Fibroblast of lung (primary cell): ENCODE measurements around the gene SLC25A12. TPM values are rescaled to one million over a fixed set of nuclear protein-coding genes. Genes with fewer than 3 reads are reported as not detected.

Experiments used
- DNase-seq, 2 donors: peaks; one replicate each; pipeline versions ENCODE4 v3.0.0 to v3.0.0-alpha.2; 2010; ENCODE audit warnings: low read depth in 2 of 2
- H2AFZ ChIP-seq: 2 replicates; pipeline ENCODE4 v1.5.1; 2012; ENCODE audit warnings: low read length, control low read depth, inconsistent platforms
- H3K27ac ChIP-seq: 2 replicates; pipeline ENCODE4 v1.5.1; 2011; ENCODE audit warnings: low read length, control low read depth; ENCODE audit not compliant: insufficient read depth
- H3K27me3 ChIP-seq: 2 replicates; pipeline ENCODE4 v1.5.1; 2011; ENCODE audit warnings: mild to moderate bottlenecking, low read length; ENCODE audit not compliant: control insufficient read depth, insufficient read depth
- H3K36me3 ChIP-seq: 2 replicates; pipeline ENCODE4 v1.5.1; 2011; ENCODE audit warnings: low read length; ENCODE audit not compliant: control insufficient read depth, insufficient read depth
- H3K4me1 ChIP-seq: 2 replicates; pipeline ENCODE4 v1.5.1; 2011; ENCODE audit warnings: low read length; ENCODE audit not compliant: control insufficient read depth, insufficient read depth; ENCODE audit errors: extremely low read depth
- H3K4me2 ChIP-seq: 2 replicates; pipeline ENCODE4 v1.5.1; 2011; ENCODE audit warnings: low read length, control low read depth; ENCODE audit not compliant: insufficient read depth; ENCODE audit errors: extremely low read depth
- H3K4me3 ChIP-seq, 4 experiments: fragments of 200-600 bp in 1 of 4; sonication (generic) in 1 of 4; replicated peaks in 1 of 4; 2 replicates each; pipeline ENCODE4 v1.5.1; 2011 to 2016; ENCODE audit warnings: low read length in 4 of 4, low read depth in 3 of 4, mild to moderate bottlenecking in 3 of 4, control low read depth in 2 of 4, inconsistent platforms in 1 of 4, mixed read lengths in 1 of 4; ENCODE audit not compliant: insufficient read depth in 1 of 4; ENCODE audit errors: control extremely low read depth in 1 of 4
- H3K79me2 ChIP-seq: 2 replicates; pipeline ENCODE4 v1.5.1; 2012; ENCODE audit warnings: mild to moderate bottlenecking, low read length, inconsistent platforms; ENCODE audit not compliant: control insufficient read depth, insufficient read depth
- H3K9ac ChIP-seq: 2 replicates; pipeline ENCODE4 v1.5.1; 2011; ENCODE audit warnings: mild to moderate bottlenecking, low read length, control low read depth; ENCODE audit not compliant: insufficient read depth
- H3K9me3 ChIP-seq: 2 replicates; pipeline ENCODE4 v1.5.1; 2012; ENCODE audit warnings: low read depth, low read length; ENCODE audit not compliant: control insufficient read depth, insufficient read depth
- H4K20me1 ChIP-seq: 2 replicates; pipeline ENCODE4 v1.5.1; 2011; ENCODE audit warnings: low read length; ENCODE audit not compliant: control insufficient read depth, insufficient read depth; ENCODE audit errors: extremely low read depth
- EZH2 ChIP-seq: IDR thresholded peaks from 2 replicates; pipeline ENCODE4 v1.5.1; 2012; ENCODE audit warnings: low read length, control low read depth, mild to moderate bottlenecking; ENCODE audit errors: missing control alignments
- polyA plus RNA-seq, 2 donors: library from polyadenylated mRNA; depleted of rRNA in 1 of 2; stranded (reverse) in 1 of 2; unstranded in 1 of 2; fragments of >200 nt; gene quantifications; 2 replicates each; pipeline ENCODE4 v1.2.1, GENCODE V29; 2011 to 2012; ENCODE audit warnings: missing spikeins in 1 of 2
- total RNA-seq: library from RNA; depleted of rRNA; stranded (reverse); fragments of >200 nt; gene quantifications from 2 replicates; pipeline ENCODE4 v1.2.1, GENCODE V29; 2014
- TF ChIP-seq, protein P1 (sequence below), 2 donors: IDR thresholded peaks in 1 of 2; conservative IDR thresholded peaks in 1 of 2; 1 replicate in 1 of 2; 2 replicates in 1 of 2; pipeline ENCODE4 v1.5.1; 2011 to 2012; ENCODE audit warnings: low read length in 2 of 2, control low read depth in 1 of 2, inconsistent platforms in 1 of 2, low read depth in 1 of 2, mild to moderate bottlenecking in 1 of 2

The SLC25A12 gene
- total and polyA plus RNA-seq, 2 donors (not counting 1 experiment from before 2014, with no cell fraction given) = 21.5 to 25.9 TPM

DNA sequence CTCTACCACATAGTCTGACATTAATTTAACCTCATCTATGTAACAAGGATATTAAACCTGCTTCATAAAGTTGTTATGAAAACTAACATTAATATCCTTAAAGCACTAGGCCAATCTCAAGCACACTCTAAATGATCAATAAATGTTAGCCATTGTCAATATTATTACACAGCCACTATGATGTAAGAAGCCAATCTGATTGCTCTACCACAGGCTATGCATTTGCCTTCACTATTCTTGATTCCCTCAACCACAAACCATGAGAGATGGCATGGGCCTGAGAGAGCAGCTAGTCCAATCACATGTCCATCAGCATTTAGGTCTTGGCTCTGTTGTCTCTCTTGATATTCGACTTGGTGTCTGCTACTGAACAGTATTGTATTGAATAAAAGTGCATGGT, 4.2 kb downstream of the SLC25A12 start:
- no peaks in the 10 kb centered on the region for H3K27me3 ChIP-seq
- no peaks in the 10 kb centered on the region for H3K9me3 ChIP-seq
- no peaks in the 10 kb centered on the region for H4K20me1 ChIP-seq
- TF ChIP-seq, protein P1, sequence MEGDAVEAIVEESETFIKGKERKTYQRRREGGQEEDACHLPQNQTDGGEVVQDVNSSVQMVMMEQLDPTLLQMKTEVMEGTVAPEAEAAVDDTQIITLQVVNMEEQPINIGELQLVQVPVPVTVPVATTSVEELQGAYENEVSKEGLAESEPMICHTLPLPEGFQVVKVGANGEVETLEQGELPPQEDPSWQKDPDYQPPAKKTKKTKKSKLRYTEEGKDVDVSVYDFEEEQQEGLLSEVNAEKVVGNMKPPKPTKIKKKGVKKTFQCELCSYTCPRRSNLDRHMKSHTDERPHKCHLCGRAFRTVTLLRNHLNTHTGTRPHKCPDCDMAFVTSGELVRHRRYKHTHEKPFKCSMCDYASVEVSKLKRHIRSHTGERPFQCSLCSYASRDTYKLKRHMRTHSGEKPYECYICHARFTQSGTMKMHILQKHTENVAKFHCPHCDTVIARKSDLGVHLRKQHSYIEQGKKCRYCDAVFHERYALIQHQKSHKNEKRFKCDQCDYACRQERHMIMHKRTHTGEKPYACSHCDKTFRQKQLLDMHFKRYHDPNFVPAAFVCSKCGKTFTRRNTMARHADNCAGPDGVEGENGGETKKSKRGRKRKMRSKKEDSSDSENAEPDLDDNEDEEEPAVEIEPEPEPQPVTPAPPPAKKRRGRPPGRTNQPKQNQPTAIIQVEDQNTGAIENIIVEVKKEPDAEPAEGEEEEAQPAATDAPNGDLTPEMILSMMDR (conservative IDR thresholded peaks at IDR 0.05 in 1 of 2, IDR thresholded peaks at IDR 0.05 in 1 of 2; ENCODE audit: low read depth in 1 of 2, low read length in 2 of 2) = no peak
- no peak for DNase-seq
- H2AFZ ChIP-seq = no peak overlapping the region
- H3K4me2 ChIP-seq = no peak overlapping the region
- no peak overlapping the region for H3K4me3 ChIP-seq
- H3K9ac ChIP-seq = no peak overlapping the region
- H3K79me2 ChIP-seq = peaks cover 4% of the 10 kb centered on the region
- no peaks in the 10 kb centered on the region for H3K4me1 ChIP-seq
- no peaks in the 10 kb centered on the region for H3K36me3 ChIP-seq
- H3K27ac ChIP-seq = no peak overlapping the region

DNA sequence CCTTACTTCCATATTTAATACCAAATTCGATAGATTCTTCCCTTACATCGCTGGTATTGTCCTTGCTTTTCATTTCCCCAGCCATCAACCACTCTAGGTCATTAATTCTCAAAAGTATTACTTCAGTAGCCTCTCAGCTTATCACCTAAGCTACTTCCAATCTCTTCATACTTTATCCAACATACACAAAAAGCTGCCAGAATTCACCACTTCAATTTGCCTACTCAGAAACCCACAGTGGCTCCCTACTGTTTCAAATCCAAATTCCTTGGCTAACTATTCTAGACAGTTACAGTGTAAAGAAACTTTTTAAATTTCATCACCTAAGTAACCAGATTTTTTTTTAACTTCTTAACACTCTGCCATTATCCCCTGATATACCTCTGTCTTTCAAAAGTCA, 4.7 kb downstream of the SLC25A12 start:
- no peak overlapping the region for H3K4me2 ChIP-seq
- H3K36me3 ChIP-seq = no peaks in the 10 kb centered on the region
- no peak for TF ChIP-seq EZH2
- TF ChIP-seq, protein P1 (conservative IDR thresholded peaks at IDR 0.05 in 1 of 2, IDR thresholded peaks at IDR 0.05 in 1 of 2; ENCODE audit: low read depth in 1 of 2, low read length in 2 of 2) = no peak
- no peak overlapping the region for H3K27ac ChIP-seq
- no peak overlapping the region for H2AFZ ChIP-seq
- no peaks in the 10 kb centered on the region for H4K20me1 ChIP-seq
- no peak overlapping the region for H3K4me3 ChIP-seq
- peaks cover 4% of the 10 kb centered on the region for H3K79me2 ChIP-seq
- peak in 1 of 2 donors; percentile 62 for DNase-seq
- H3K4me1 ChIP-seq = no peaks in the 10 kb centered on the region
- H3K9me3 ChIP-seq = no peaks in the 10 kb centered on the region
- no peak overlapping the region for H3K9ac ChIP-seq
- H3K27me3 ChIP-seq = no peaks in the 10 kb centered on the region

DNA sequence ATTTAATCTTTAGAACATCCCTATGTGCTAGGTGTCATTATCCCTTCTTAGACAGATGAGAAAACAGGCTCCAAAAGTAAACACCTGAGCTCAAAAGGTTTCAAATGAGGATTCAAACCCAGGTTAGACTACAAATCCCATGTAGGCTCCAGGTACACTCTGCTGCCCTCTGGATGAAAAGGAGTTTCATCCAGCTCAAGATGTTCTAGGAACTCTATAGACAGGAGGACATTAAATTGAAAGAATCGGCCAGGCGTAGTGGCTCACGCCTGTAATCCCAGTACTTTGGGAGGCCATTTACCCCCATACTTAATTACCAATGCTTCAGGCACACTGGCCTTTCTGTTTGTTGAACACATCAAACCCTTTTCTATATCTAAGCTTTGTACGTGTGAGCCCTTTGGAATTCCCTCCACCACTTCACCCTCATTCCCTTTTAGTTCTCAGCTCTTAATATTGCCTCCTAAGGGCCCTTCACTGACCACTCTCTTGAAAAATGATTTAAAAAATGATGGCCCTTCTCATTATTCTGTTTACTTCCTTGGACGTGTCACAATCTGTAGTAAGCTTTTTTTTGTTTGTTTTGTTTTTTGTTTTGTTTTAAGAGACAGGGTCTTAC, 10.7 kb downstream of the SLC25A12 start:
- TF ChIP-seq EZH2 = no peak
- TF ChIP-seq, protein P1 (conservative IDR thresholded peaks at IDR 0.05 in 1 of 2, IDR thresholded peaks at IDR 0.05 in 1 of 2; ENCODE audit: low read depth in 1 of 2, low read length in 2 of 2) = no peak
- Histone ChIP-seq H3K4me3 (no peak overlapping the region), H3K4me1 (no peaks in the 10 kb centered on the region), H3K9ac (no peak overlapping the region), H2AFZ (no peak overlapping the region), H4K20me1 (no peaks in the 10 kb centered on the region), H3K27ac (no peak overlapping the region), H3K27me3 (no peaks in the 10 kb centered on the region), H3K79me2 (no peaks in the 10 kb centered on the region), H3K9me3 (no peaks in the 10 kb centered on the region), H3K4me2 (no peak overlapping the region), H3K36me3 (no peaks in the 10 kb centered on the region)
- no peak for DNase-seq
